HG03565 (cell line): ENCODE results near the gene HOXB6.

Source experiments
- ATAC-seq: cut with Tn5 transposase; IDR thresholded peaks from one replicate; pipeline ENCODE4 v1.9.1; 2021; ENCODE audit warnings: mild to moderate bottlenecking, moderate library complexity; ENCODE audit not compliant: unreplicated experiment

Gene HOXB6

GRCh38 chr17:48636177-48637018 is 31.6 kb upstream of the HOXB6 start:
- ATAC-seq = no peak

GRCh38 chr17:48634493-48635208 is 29.9 kb upstream of the HOXB6 start:
- ATAC-seq = no peak

- no peak for ATAC-seq
Measured at GRCh38 chr17:48633266-48633677, 28.5 kb upstream of the HOXB6 start.

- no peak for ATAC-seq
Measured at GRCh38 chr17:48632579-48633265, 27.9 kb upstream of the HOXB6 start.

GRCh38 chr17:48631693-48632578 is 27.1 kb upstream of the HOXB6 start:
- no peak for ATAC-seq

GRCh38 chr17:48630925-48631692 is 26.3 kb upstream of the HOXB6 start:
- ATAC-seq = no peak

GRCh38 chr17:48630009-48630924 is 25.5 kb upstream of the HOXB6 start:
- ATAC-seq = no peak

- ATAC-seq = no peak
Measured at GRCh38 chr17:48629411-48629759, 24.6 kb upstream of the HOXB6 start.

GRCh38 chr17:48628649-48629410 is 24.0 kb upstream of the HOXB6 start:
- ATAC-seq = no peak

- no peak for ATAC-seq
Measured at GRCh38 chr17:48627623-48628521, 23.1 kb upstream of the HOXB6 start.

GRCh38 chr17:48627118-48627597 is 22.4 kb upstream of the HOXB6 start:
- no peak for ATAC-seq

GRCh38 chr17:48626245-48627117 is 21.7 kb upstream of the HOXB6 start, which contains the start of gene HOXB9:
Gene HOXB9, minus strand, starts transcription at chr17:48626358. Its CDS starts 89 bp downstream, at chr17:48626269.
- ATAC-seq = no peak

GRCh38 chr17:48625495-48626244 is 20.9 kb upstream of the HOXB6 start:
- ATAC-seq = no peak

- no peak for ATAC-seq
Measured at GRCh38 chr17:48624544-48625494, 20.0 kb upstream of the HOXB6 start.
